H9 (cell line): Measurements from ENCODE around the gene CEP89. TPM values are rescaled to one million over a fixed set of nuclear protein-coding genes. Genes with fewer than 3 reads are reported as not detected.

Experiments
- DNase-seq: peaks from one replicate; pipeline ENCODE4 v3.0.0-alpha.2; 2017
- H2AFZ ChIP-seq: one replicate; pipeline ENCODE4 v1.6.1; 2013; ENCODE audit warnings: mild to moderate bottlenecking, low read length, control low read depth, moderate library complexity
- H2AK5ac ChIP-seq: 2 replicates; pipeline ENCODE4 v1.6.1; 2013; ENCODE audit warnings: low read length, control low read depth, mixed read lengths; ENCODE audit not compliant: insufficient read length
- H2BK120ac ChIP-seq: one replicate; pipeline ENCODE4 v1.6.1; 2013; ENCODE audit warnings: low read depth, mild to moderate bottlenecking, low read length, control low read depth, inconsistent platforms; ENCODE audit not compliant: poor library complexity, severe bottlenecking
- H2BK12ac ChIP-seq: 2 replicates; pipeline ENCODE4 v1.6.1; 2013; ENCODE audit warnings: low read length, control low read depth, mixed read lengths, low read depth; ENCODE audit not compliant: insufficient read length
- H2BK15ac ChIP-seq: 2 replicates; pipeline ENCODE4 v1.6.1; 2013; ENCODE audit warnings: low read depth, low read length, control low read depth
- H2BK20ac ChIP-seq: one replicate; pipeline ENCODE4 v1.6.1; 2013; ENCODE audit warnings: low read depth, mild to moderate bottlenecking, low read length, control low read depth, inconsistent platforms; ENCODE audit not compliant: poor library complexity, severe bottlenecking
- H2BK5ac ChIP-seq: 2 replicates; pipeline ENCODE4 v1.6.1; 2013; ENCODE audit warnings: low read length, control low read depth, mixed read lengths; ENCODE audit not compliant: insufficient read length
- H3K14ac ChIP-seq: 2 replicates; pipeline ENCODE4 v1.6.1; 2013; ENCODE audit warnings: low read length, control low read depth; ENCODE audit not compliant: insufficient read depth
- H3K18ac ChIP-seq: 2 replicates; pipeline ENCODE4 v1.6.1; 2013; ENCODE audit warnings: low read depth, mild to moderate bottlenecking, mixed read lengths, low read length, control low read depth; ENCODE audit not compliant: insufficient read length
- H3K23ac ChIP-seq: 2 replicates; pipeline ENCODE4 v1.6.1; 2013; ENCODE audit warnings: low read length, control low read depth, mixed read lengths, low read depth; ENCODE audit not compliant: insufficient read length
- H3K23me2 ChIP-seq: 2 replicates; pipeline ENCODE4 v1.6.1; 2013; ENCODE audit warnings: low read depth, mild to moderate bottlenecking, mixed read lengths, low read length, control low read depth; ENCODE audit not compliant: insufficient read length, poor library complexity, severe bottlenecking
- H3K27ac ChIP-seq: 2 replicates; pipeline ENCODE4 v1.5.1; 2013; ENCODE audit warnings: low read length, control low read depth, mixed read lengths, low read depth; ENCODE audit not compliant: insufficient read length
- H3K27me3 ChIP-seq: 2 replicates; pipeline ENCODE4 v1.6.1; 2013; ENCODE audit warnings: low read length, control low read depth, inconsistent platforms; ENCODE audit not compliant: insufficient read depth
- H3K4ac ChIP-seq: 2 replicates; pipeline ENCODE4 v1.6.1; 2013; ENCODE audit warnings: low read depth, mild to moderate bottlenecking, control low read depth, inconsistent platforms, low read length, moderate library complexity
- H3K4me1 ChIP-seq: 2 replicates; pipeline ENCODE4 v1.6.1; 2013; ENCODE audit warnings: low read length, control low read depth, inconsistent platforms; ENCODE audit not compliant: insufficient read depth
- H3K4me2 ChIP-seq: 2 replicates; pipeline ENCODE4 v1.6.1; 2013; ENCODE audit warnings: low read length, control low read depth, mixed read lengths; ENCODE audit not compliant: insufficient read length, insufficient read depth
- H3K56ac ChIP-seq: 2 replicates; pipeline ENCODE4 v1.6.1; 2013; ENCODE audit warnings: low read depth, mild to moderate bottlenecking, mixed read lengths, low read length, control low read depth; ENCODE audit not compliant: insufficient read length
- H3K79me1 ChIP-seq: 2 replicates; pipeline ENCODE4 v1.6.1; 2013; ENCODE audit warnings: low read depth, mild to moderate bottlenecking, moderate library complexity, low read length, control low read depth, inconsistent platforms; ENCODE audit not compliant: insufficient read depth, poor library complexity, severe bottlenecking
- H3K79me2 ChIP-seq: 2 replicates; pipeline ENCODE4 v1.6.1; 2013; ENCODE audit warnings: low read length, control low read depth, inconsistent platforms; ENCODE audit not compliant: insufficient read depth
- H3K9ac ChIP-seq: 2 replicates; pipeline ENCODE4 v1.6.1; 2013; ENCODE audit warnings: low read length, control low read depth, mixed read lengths; ENCODE audit not compliant: insufficient read length; ENCODE audit errors: extremely low read depth
- H3K9me3 ChIP-seq: one replicate; pipeline ENCODE4 v1.6.1; 2013; ENCODE audit warnings: low read depth, low read length, inconsistent platforms; ENCODE audit not compliant: control insufficient read depth
- H3T11ph ChIP-seq: one replicate; pipeline ENCODE4 v1.6.1; 2013; ENCODE audit warnings: mild to moderate bottlenecking, low read length, control low read depth, inconsistent platforms
- H4K20me1 ChIP-seq: one replicate; pipeline ENCODE4 v1.6.1; 2013; ENCODE audit not compliant: control insufficient read depth, insufficient read length, insufficient read depth
- H4K5ac ChIP-seq: 2 replicates; pipeline ENCODE4 v1.6.1; 2013; ENCODE audit warnings: low read depth, mild to moderate bottlenecking, mixed read lengths, low read length, control low read depth; ENCODE audit not compliant: insufficient read length
- H4K8ac ChIP-seq: replicated peaks from 2 replicates; pipeline ENCODE4 v1.6.1; 2013; ENCODE audit warnings: low read length, control low read depth, mixed read lengths, low read depth; ENCODE audit not compliant: insufficient read length
- H4K91ac ChIP-seq: 2 replicates; pipeline ENCODE4 v1.6.1; 2013; ENCODE audit warnings: low read depth, mild to moderate bottlenecking, moderate library complexity, mixed read lengths, low read length, control low read depth; ENCODE audit not compliant: insufficient read length
- H3K27ac Mint-ChIP-seq, 3 experiments: 2 replicates in 2 of 3; 3 replicates in 1 of 3; pipeline ENCODE4 v1.8.0; 2020 to 2021; ENCODE audit warnings: mixed read lengths in 3 of 3, mild to moderate bottlenecking in 1 of 3, moderate library complexity in 1 of 3
- H3K27me3 Mint-ChIP-seq: 2 replicates; pipeline ENCODE4 v1.8.0; 2021; ENCODE audit warnings: low read depth, mild to moderate bottlenecking, moderate library complexity, mixed read lengths
- H3K36me3 Mint-ChIP-seq, 3 experiments: 2 replicates in 2 of 3; 3 replicates in 1 of 3; pipeline ENCODE4 v1.8.0; 2020 to 2021; ENCODE audit warnings: low read depth in 3 of 3, mixed read lengths in 3 of 3; ENCODE audit not compliant: insufficient read depth in 1 of 3
- H3K4me1 Mint-ChIP-seq, 2 experiments: 2 replicates each; pipeline ENCODE4 v1.8.0; 2020; ENCODE audit warnings: mixed read lengths in 2 of 2
- H3K4me3 Mint-ChIP-seq, 2 experiments: 2 replicates in 1 of 2; 3 replicates in 1 of 2; pipeline ENCODE4 v1.8.0; 2020 to 2021; ENCODE audit warnings: mild to moderate bottlenecking in 2 of 2, mixed read lengths in 2 of 2, moderate library complexity in 1 of 2
- H3K9me3 Mint-ChIP-seq, 2 experiments: 2 replicates in 1 of 2; 3 replicates in 1 of 2; pipeline ENCODE4 v1.8.0; 2020; ENCODE audit warnings: mild to moderate bottlenecking in 2 of 2, mixed read lengths in 2 of 2, moderate library complexity in 1 of 2
- CTCF ChIP-seq: fragments of 200-600 bp; sonication (generic); conservative IDR thresholded peaks from 3 replicates; pipeline ENCODE4 v1.8.0; 2021; ENCODE audit warnings: antibody characterized with exemption, mild to moderate bottlenecking
- WGBS: extraction: QIAGEN DNeasy Blood & Tissue Kit; methylation state at CpG from one replicate; pipeline ENCODE4 v1.1.7; 2013; ENCODE audit warnings: missing lambda C conversion rate, low lambda C conversion rate, mixed read lengths; ENCODE audit not compliant: insufficient read length; ENCODE audit errors: extremely low coverage; 5-methylcytosine and 5-hydroxymethylcytosine counted together
- total RNA-seq: library from RNA; stranded (reverse); gene quantifications from 2 replicates; pipeline ENCODE4 v1.2.1, GENCODE V29; 2021

CEP89 gene
- total RNA-seq, 1 experiment from 2014 or later = 22.1 TPM

DNA sequence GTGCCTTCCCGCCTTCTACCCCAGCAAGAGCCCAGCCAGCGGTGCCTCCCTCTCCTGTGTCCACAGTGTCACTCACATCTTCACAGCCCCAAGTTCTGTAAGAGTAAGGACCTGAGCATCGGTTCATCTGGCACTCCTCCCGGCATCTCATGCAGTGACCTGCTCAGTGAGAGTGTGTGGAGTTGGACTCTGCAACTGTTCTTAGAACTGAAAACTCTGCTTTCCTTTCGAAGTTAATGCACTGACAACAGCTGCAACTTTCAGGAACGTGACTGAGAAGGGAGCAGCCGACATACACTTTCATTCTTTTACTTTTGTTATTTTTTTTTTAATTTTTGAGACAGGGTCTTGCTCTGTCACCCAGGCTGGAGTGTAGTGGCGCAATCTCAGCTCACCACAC lies 41.2 kb downstream of the CEP89 start:
- DNase-seq = no peak
- no peak overlapping the region for H2AK5ac ChIP-seq
- no peak overlapping the region for H3K56ac ChIP-seq
- no peak overlapping the region for H4K5ac ChIP-seq
- Mint-ChIP-seq H3K36me3 (peaks cover 17 to 55% (median 46%) of the 10 kb centered on the region in 3 experiments; a peak in 6 of 7 replicates), H3K27me3 (no peaks in the 10 kb centered on the region), H3K4me3 (no peak overlapping the region), H3K4me1 (no peaks in the 10 kb centered on the region), H3K27ac (peak overlapping the region in 1 of 3 experiments; percentile 34; a peak in 1 of 7 replicates), H3K9me3 (peaks cover 0 to 3% of the 10 kb centered on the region in 2 experiments; a peak in 1 of 5 replicates)
- no peak overlapping the region for H3K23ac ChIP-seq
- no peaks in the 10 kb centered on the region for H4K20me1 ChIP-seq
- TF ChIP-seq CTCF = no peak
- no peak overlapping the region for H2AFZ ChIP-seq
- no peaks in the 10 kb centered on the region for H3K27me3 ChIP-seq
- no peaks in the 10 kb centered on the region for H3K4me1 ChIP-seq
- no peak overlapping the region for H3K9ac ChIP-seq
- H3K27ac ChIP-seq = no peak overlapping the region
- no peak overlapping the region for H2BK20ac ChIP-seq
- H3K14ac ChIP-seq = no peak overlapping the region
- no peak overlapping the region for H2BK120ac ChIP-seq
- no peak overlapping the region for H2BK12ac ChIP-seq
- H3K9me3 ChIP-seq = no peaks in the 10 kb centered on the region
- H4K8ac ChIP-seq = no peak overlapping the region
- H3K18ac ChIP-seq = no peak overlapping the region
- no CpG with 5 or more reads among the region's 8 CpGs for WGBS
- no peak overlapping the region for H3T11ph ChIP-seq
- H3K4me2 ChIP-seq = no peak overlapping the region
- H3K23me2 ChIP-seq = no peaks in the 10 kb centered on the region
- no peaks in the 10 kb centered on the region for H3K79me1 ChIP-seq
- H3K79me2 ChIP-seq = no peaks in the 10 kb centered on the region
- H4K91ac ChIP-seq = no peak overlapping the region
- H3K4ac ChIP-seq = no peak overlapping the region
- H2BK15ac ChIP-seq = peak overlapping the region; percentile 97; the same call in 1 of the 2 replicates
- no peak overlapping the region for H2BK5ac ChIP-seq
